ENCODE measurements around the gene DDOST.
"Not testable (repeated sequence)": the region's sequence is repeated elsewhere in the genome, so short reads cannot be mapped to it uniquely, and the experiment has no call there.

The DDOST gene

DNA sequence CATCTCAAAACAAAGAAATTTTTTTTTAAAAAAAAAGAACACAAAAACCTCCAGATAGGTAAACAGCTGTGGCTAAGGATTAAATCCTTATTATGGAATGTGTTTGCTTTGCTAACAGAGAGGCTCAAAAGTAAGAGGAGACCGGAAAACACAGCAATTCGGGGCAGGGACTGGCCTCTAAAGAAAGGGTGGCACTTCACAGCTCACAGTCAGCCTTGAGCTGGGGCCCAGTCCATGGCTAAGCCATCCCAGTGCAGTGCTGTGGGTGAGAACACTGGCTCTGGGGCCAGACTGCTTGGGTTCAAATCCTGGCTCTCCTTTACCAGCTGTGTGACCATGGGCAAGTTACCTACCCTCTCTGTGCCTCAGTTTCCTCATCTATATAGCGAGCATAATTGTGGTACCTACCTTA is 28.5 kb upstream of the DDOST start:
- no peak for DNase-seq

DNA sequence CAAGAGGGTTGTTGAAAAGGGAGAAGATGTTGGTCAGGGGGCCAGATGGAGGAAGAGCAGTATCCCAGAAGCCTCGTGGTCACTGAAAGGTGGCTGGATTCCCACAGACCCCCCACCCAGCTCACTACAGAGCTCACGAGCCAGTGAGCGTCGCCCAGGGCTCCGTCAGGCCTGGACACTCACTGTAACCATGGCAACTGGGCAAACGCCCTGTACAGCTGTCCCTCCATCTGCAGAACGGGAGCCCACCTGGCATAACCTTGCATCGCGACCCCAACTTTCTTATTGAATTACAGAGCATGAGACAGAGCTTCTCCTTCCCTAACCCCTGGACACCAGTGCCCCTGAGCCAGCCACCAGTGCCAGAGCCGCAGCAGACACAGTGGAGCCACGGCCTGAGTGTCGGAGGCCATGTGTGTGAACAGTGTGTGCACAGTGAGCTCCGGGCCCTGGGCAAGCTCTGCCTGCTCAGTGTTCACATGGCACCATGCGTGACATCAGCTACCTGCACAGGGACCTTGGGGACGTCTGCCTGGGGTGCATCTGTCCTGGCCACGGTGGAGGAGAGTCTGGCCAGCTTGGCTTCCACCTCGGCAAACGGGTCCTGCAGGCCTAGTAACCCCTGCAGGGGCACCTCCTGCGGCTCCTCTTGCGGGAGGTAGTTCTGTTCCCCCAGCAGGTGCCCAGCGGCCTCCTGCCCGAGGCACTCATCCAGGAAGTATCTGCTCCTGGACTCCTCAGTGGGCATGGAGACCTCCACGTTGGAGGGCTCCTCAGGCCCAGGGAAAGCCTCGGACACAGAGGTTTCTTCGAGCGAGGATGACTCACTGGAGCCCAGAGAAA is 25.9 kb upstream of the DDOST start:
- no peak for DNase-seq

DNA sequence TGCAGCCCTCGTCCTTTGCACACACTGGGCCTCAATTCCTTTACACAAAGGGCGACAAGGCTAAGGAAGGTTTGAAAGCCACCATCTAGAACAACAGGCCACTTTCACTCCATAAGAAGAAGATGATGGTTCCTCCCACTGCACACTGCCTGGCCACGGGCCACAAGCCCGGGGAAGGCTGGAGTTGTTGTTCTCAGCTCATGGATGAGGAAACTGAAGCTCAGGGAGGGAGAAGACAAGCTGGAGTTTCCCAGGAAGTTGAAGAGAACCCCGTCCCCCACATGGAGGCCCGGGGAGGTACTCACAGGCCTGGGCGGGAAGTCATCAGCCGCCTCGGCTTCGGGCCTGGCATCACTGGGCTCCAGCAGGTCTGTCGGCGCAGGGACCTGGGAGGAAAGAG is 24.6 kb upstream of the DDOST start:
- no peak for DNase-seq

DNA sequence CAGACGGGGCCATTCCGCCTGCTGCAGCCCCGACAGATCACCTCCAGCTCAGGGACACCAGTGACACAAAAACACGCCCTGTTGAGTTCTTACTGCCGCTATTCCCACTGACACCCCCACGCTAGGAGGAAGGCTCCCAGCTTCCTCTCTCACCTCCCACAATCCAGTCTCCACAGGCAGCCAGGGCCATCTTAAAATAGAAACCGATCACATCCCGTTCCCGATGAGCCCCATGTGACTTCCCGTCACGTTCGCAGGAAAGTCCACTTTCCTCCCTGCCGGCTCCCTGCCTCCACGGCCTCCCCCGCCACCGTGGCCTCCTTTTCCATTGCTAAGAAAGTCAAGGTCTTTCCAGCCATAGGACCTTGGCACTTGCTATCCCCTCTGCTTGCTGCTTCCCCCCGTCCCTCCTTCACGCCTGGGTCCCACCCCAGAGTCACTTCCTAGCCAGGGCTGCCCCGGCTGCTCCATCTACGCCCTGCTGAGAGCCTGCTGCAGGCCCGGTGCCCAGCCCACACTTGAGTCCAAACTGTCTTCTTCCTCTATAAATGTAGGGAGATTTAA is 24.0 kb upstream of the DDOST start:
- DNase-seq = no peak

- DNase-seq = no peak
These were observed 23.5 kb upstream of the DDOST start for GRCh38 chr1:20684651-20685050.

DNA sequence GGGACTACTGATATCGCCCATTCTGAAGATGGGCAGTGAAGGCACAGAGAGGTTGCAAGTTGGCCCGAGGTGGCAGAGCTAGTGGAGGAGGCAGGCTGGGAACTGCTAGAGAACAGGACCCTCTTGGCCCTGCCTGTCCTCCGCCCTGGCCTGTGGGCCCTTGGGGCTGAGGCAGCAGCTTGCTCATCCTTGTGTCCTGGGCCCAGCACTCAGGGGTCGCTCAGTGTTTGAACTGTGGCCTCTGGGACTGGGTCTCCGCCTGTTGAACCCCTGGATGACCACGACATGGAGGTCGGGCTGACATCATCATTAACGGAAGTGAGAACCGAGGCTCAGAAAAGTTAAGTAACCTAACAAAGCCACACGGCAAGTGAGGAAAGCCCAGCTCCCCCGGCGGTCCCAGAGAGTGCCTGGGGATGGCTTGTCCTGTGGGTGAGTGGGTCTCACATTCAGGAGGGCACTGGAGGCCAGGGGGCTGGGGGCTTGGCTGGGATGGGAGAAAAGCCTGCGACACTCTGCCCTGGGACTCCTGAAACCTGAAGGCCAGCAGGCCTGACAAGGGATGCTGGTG is 23.0 kb upstream of the DDOST start:
- no peak for DNase-seq

GRCh38 chr1:20683614-20684013 is 22.4 kb upstream of the DDOST start:
- DNase-seq = no peak

GRCh38 chr1:20682571-20683236 is 21.5 kb upstream of the DDOST start:
- peak; percentile 40 for DNase-seq

- no peak for DNase-seq
These were observed 20.8 kb upstream of the DDOST start for GRCh38 chr1:20681999-20682398.

DNA sequence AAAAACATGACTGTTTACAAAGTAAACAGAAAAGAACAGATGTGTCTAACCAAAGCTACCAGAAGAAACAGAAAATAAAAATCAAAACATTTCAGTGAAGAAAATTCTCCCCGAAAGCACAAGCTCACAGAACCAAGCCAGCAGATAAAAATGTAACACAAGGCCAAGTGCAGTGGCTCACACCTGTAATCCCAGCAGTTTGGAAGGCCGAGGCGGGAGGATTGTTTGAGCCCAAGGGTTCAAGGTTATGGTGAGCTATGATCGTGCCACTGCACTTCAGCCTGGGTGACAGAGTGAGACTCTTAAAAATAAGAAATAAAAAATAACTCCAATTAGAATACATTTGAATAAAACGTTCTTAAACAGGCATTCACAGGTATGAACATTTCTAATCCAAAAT is 19.1 kb upstream of the DDOST start:
- no peak for DNase-seq

DNA sequence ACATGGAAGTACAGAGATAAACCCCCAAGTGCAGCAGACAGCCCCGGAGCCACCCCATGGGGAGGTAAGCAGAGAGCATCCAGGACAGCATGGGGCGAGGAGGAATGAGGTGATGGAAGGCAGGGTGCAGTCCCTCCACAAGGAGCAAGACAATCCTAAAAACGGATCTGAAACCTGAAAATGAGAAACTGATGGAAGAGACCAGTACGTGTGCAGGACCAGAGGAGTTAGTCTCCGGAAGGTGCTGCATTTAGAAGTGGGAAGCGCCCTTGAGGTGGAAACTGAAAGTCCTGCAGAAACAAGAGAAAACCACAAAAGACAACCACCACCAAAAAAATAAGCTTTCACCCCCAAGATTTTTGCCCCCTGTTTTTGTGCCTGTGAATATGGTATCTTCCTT is 17.4 kb upstream of the DDOST start:
- no peak for DNase-seq

DNA sequence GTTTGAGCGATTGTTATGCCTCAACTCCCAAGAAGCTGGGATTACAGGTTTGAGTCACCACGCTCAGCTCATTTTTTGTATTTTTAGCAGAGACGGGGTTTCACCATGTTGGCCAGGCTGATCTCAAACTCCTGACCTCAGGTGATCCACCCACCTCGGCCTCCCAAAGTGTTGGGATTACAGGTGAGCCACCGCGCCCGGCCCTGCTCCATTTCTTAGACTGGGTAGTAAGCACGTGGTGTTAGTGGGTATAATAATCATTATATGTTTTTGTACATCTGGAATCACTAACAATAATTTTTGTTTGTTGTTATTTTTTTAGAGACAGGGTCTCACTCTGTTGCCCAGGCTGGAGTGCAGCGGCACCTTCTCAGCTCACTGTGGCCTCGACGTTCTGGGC is 12.5 kb upstream of the DDOST start:
- DNase-seq = not testable (repeated sequence)

GRCh38 chr1:20672265-20672632 is 11.1 kb upstream of the DDOST start:
- no peak for DNase-seq

DNA sequence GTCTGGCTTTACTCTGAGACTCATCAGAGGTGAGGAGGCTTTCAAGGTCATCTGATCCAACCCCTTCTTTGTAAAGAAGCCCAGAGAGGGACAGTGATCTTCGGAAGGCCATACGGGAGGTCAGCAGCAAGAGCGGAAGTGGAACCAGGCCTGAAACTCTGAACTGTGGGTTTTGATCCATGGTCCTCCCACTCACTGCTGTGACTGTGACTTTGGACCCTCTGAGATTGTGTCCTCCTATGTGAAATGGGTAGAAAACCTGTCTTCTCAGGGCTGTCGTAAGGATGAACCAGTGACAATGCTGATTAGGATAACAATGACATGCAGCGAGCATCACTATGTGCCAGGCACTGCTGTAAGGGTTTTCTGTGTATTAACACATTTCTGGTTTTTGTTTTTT is 9.8 kb upstream of the DDOST start:
- DNase-seq = no peak

DNA sequence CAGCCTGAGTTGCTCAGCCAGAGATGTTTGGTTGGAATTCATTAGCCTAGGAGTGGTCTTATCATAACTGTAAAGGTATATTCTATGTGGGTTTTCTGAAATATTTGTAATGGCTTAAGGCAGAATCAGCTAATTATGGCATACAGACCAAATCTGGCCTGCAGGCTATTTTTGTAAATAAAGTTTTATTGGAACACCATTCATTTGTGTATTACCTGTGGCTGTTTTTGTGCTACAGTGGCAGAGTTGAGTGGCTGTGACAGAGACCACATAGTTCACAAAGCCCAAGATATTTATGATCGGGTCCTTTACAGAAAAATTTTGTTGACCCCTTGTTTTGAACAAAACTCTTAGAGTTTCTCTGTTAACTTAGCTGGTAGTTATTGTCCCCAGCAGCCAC is 7.4 kb upstream of the DDOST start:
- no peak for DNase-seq

- DNase-seq = peak; percentile 62
These were observed 5.6 kb upstream of the DDOST start for GRCh38 chr1:20666804-20667203.

- DNase-seq = no peak
These were observed 5.0 kb upstream of the DDOST start for GRCh38 chr1:20666146-20666545.

GRCh38 chr1:20665726-20666125 is 4.6 kb upstream of the DDOST start:
- no peak for DNase-seq

DNA sequence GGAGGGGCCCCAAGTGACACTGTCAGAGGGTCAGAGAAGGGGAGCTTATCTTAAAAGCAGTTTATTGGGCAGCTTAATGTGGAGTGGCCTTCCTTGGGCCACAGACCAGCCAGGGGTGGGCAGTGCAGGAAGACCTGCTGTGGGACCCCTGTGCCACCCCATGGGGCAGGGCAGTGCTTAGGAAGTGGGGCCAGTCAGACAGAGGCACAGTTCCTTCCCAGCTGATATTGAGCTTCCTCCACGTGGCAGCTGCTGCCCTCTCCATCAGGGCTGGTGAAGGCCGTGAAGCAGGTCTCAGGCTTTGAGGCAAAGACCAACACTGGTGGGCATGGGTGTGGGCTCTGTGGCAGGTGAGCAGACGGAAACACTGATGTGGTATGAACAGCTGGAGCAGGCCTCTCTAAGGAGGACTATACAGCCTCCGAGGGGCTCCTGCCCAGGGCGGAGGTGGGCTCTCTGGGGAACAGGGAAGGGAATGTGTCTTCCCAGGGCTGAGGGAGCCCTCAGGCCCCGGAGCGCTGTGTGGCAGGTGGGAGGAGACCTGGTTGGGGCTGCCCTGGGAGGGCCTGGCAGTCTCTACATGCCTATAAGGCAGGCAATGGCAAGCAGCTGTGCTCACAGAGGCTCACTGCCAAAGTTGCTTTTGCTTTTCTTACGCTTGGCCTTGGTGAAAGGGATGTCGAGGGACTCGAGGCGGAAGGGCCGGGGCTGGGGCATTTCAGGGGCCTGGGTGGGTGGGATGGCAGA is 3.0 kb upstream of the DDOST start:
- peak; percentile 5 for DNase-seq

- no peak for DNase-seq
These were observed 2.2 kb upstream of the DDOST start for GRCh38 chr1:20663365-20663764.

GRCh38 chr1:20662110-20662475 is 924 bp upstream of the DDOST start:
- DNase-seq = no peak

DNA sequence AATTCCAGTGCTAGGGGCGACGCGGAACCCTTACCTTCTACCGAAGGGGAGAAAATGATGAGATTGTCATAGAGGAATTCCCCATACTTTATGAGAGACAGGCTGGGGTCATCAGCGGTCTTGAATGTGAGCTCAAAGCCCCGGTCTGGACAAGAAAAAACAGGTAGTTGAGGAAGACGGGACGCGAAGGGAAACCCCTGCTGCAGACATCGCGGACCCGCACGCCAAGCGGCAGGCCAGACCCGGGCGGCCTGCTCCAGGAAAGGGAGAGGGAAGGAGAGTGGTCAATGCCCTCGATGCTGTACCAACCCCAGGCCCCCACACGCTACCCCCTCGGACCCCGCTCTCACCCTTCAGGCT is 342 bp downstream of the DDOST start:
- DNase-seq = no peak

- no peak for DNase-seq
These were observed 806 bp downstream of the DDOST start for GRCh38 chr1:20660363-20660762.

All from SHP77 treated with DMSO at 0.1 percent for 48 hours (cell line).